Epithelial cell of esophagus (primary cell): ENCODE results near the gene KIAA1614.

Experiments used
- DNase-seq: peaks from one replicate; pipeline ENCODE4 v3.0.0; 2010; ENCODE audit warnings: low read depth
- H3K4me3 ChIP-seq: 2 replicates; pipeline ENCODE4 v1.5.1; 2011; ENCODE audit warnings: mild to moderate bottlenecking, low read length, control low read depth
- CTCF ChIP-seq: IDR thresholded peaks from 2 replicates; pipeline ENCODE4 v1.5.1; 2011; ENCODE audit warnings: low read depth, mild to moderate bottlenecking, low read length, control low read depth, inconsistent platforms; ENCODE audit not compliant: insufficient read depth; ENCODE audit errors: missing control alignments

The KIAA1614 gene

GRCh38 chr1:180899262-180899661, 13.4 kb upstream of the KIAA1614 start:
- DNase-seq = no peak
- TF ChIP-seq CTCF = no peak
- no peak overlapping the region for H3K4me3 ChIP-seq

GRCh38 chr1:180901076-180901990, 11.4 kb upstream of the KIAA1614 start:
- H3K4me3 ChIP-seq = no peak overlapping the region
- TF ChIP-seq CTCF = no peak
- no peak for DNase-seq

GRCh38 chr1:180902541-180902940, 10.2 kb upstream of the KIAA1614 start:
- TF ChIP-seq CTCF = no peak
- H3K4me3 ChIP-seq = no peak overlapping the region
- no peak for DNase-seq

DNA sequence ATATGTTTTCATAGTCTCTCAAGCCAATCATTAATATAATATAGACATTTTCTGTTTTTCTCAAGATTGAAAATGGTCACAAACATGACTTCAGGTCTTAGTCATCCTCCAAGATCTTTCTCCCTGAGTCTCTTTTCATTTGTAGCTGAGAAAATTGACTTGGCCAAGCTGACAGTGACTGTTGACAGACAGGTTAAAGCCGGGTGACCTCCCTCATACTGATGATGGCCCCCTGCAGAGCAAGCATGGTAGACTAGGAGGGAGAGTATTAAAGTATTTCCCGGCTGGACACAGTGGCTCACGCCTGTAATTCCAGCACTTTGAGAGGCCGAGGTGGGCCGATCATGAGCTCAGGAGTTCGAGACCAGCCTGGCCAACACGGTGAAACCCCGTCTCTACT, 6.8 kb upstream of the KIAA1614 start:
- TF ChIP-seq CTCF = no peak
- no peak overlapping the region for H3K4me3 ChIP-seq
- no peak for DNase-seq

- no peak for DNase-seq
- no peak overlapping the region for H3K4me3 ChIP-seq
- TF ChIP-seq CTCF = no peak
These were observed 6.2 kb upstream of the KIAA1614 start for GRCh38 chr1:180906511-180906910.

GRCh38 chr1:180907313-180908055, 5.2 kb upstream of the KIAA1614 start:
- TF ChIP-seq CTCF = no peak
- DNase-seq = no peak
- H3K4me3 ChIP-seq = no peak overlapping the region
